Testis (tissue), 2 donors: ENCODE measurements around the gene KCNJ5.

Source experiments
- CTCF ChIP-seq, 3 experiments: fragments of 450-650 bp in 2 of 3; fragments of 200-600 bp in 1 of 3; sonication (generic) in 1 of 3; IDR thresholded peaks; one replicate each; pipeline ENCODE4 v1.5.1; 2016 to 2019; ENCODE audit warnings: antibody characterized with exemption in 3 of 3, mild to moderate bottlenecking in 2 of 3, moderate library complexity in 1 of 3
- POLR2A ChIP-seq: fragments of 450-650 bp; IDR thresholded peaks from one replicate; pipeline ENCODE4 v1.6.1; 2017; ENCODE audit warnings: antibody characterized with exemption, mild to moderate bottlenecking, moderate library complexity

- TF ChIP-seq POLR2A (no peak), CTCF (IDR thresholded peaks at IDR 0.05) (no peak)
These were observed 15.0 kb upstream of the KCNJ5 start for GRCh38 chr11:128876133-128876650.
